GM12875 (cell line): ENCODE measurements around the gene GSTM3.

Experiments
- H3K4me3 ChIP-seq: one replicate; pipeline ENCODE4 v1.5.1; 2011; ENCODE audit warnings: low read depth, low read length, control low read depth
- CTCF ChIP-seq: IDR thresholded peaks from 2 replicates; pipeline ENCODE4 v1.5.1; 2011; ENCODE audit warnings: low read depth, mild to moderate bottlenecking, control low read depth, inconsistent platforms, low read length, moderate library complexity, borderline replicate concordance; ENCODE audit not compliant: insufficient read depth

The GSTM3 gene

GRCh38 chr1:109732390-109732881 lies 8.4 kb downstream of the GSTM3 start:
- no peak for TF ChIP-seq CTCF
- H3K4me3 ChIP-seq, result no peak overlapping the region

GRCh38 chr1:109730666-109731065 lies 10.2 kb downstream of the GSTM3 start:
- no peak for TF ChIP-seq CTCF
- no peak overlapping the region for H3K4me3 ChIP-seq

GRCh38 chr1:109728870-109729269 lies 12.0 kb downstream of the GSTM3 start:
- no peak overlapping the region for H3K4me3 ChIP-seq
- TF ChIP-seq CTCF, result no peak

GRCh38 chr1:109726728-109727373 lies 14.0 kb downstream of the GSTM3 start:
- no peak for TF ChIP-seq CTCF
- H3K4me3 ChIP-seq, result no peak overlapping the region

- no peak for TF ChIP-seq CTCF
- H3K4me3 ChIP-seq, result no peak overlapping the region
These were observed 14.8 kb downstream of the GSTM3 start for GRCh38 chr1:109726007-109726406.

GRCh38 chr1:109725510-109725909 lies 15.3 kb downstream of the GSTM3 start:
- H3K4me3 ChIP-seq, result no peak overlapping the region
- no peak for TF ChIP-seq CTCF

GRCh38 chr1:109724933-109725332 lies 15.9 kb downstream of the GSTM3 start:
- TF ChIP-seq CTCF, result no peak
- no peak overlapping the region for H3K4me3 ChIP-seq
